Fibroblast of skin of scalp (primary cell): ENCODE measurements around the gene RHOB.

ENCODE experiments used
- DNase-seq: peaks from one replicate; pipeline ENCODE4 v3.0.0-alpha.2; 2013

The RHOB gene

DNA sequence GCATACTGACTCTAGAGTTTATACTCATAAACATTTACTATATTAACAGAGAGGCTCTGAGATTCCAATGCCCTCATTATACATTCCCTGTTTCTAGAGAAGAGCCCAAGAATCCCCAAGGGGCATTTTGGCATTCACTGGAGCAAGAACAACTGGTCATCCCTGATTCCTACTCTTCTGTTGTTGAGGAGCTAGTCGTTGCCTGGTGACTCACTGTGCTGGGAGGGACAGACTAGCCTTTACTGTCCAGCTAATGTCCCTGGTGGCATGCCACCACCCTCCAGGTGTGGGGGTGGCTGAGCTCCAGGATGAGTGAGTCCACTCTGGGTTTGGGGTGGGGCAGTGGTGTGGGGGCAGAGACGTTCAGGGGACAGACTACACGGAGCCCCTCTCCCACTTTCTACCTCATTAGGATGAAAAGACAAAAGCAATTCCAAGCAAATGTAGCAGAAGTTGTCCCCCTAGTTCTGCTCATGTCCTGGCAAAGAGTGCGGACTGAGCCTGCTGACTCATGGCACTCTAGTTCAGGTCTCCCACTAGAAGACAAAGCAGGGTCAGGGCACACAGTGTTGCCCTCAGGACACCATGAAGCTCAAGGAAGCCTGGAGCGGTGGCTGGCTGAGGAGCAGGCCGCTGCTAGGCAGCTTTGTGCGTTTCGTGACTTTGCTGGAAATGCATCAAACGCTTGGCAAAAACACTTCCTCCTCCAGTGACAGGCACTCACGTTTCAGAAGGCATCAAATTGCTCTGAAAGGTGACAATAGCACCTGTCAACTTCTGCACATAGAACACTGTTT, 49.4 kb downstream of the RHOB start:
- DNase-seq = peak; percentile 85

DNA sequence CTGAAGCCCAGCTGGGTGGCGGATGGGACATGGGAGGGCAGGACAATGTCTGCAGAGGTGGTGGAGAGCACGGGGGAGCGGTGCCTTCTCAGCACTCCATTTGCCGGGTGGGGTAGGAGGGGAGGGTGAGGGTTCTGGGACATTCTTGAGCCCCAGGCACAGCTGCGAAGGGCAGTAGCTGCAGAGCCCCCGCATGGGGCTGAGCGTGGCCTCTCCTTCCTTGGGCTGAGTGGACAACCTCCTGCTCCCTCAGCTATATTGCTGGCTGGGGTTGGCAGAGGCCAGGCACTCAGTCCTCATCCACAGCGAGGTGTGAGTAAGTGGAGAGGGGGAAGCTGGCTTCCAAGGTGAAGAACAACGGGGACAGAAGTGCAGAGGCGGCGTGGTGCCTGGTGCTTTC, 50.1 kb downstream of the RHOB start:
- DNase-seq = no peak
